Neural progenitor cell (in vitro differentiated cells): Measurements from ENCODE around the gene STX17. TPM values are rescaled to one million over a fixed set of nuclear protein-coding genes. Genes with fewer than 3 reads are reported as not detected.

Experiments
- DNase-seq: peaks from one replicate; pipeline ENCODE4 v3.0.0-alpha.2; 2016; ENCODE audit warnings: low spot score
- H2AFZ ChIP-seq: fragments of 200-600 bp; sonication (generic); replicated peaks from 2 replicates; pipeline ENCODE4 v1.6.1; 2016; ENCODE audit warnings: antibody characterized with exemption
- H3F3A ChIP-seq: fragments of 200-600 bp; sonication (generic); 2 replicates; pipeline ENCODE4 v1.6.1; 2016; ENCODE audit warnings: antibody characterized with exemption, low read depth
- H3K27ac ChIP-seq: fragments of 200-600 bp; sonication (generic); 2 replicates; pipeline ENCODE4 v1.5.1; 2016; ENCODE audit warnings: mild to moderate bottlenecking
- H3K27me3 ChIP-seq: fragments of 200-600 bp; sonication (generic); 2 replicates; pipeline ENCODE4 v1.6.1; 2016; ENCODE audit warnings: mild to moderate bottlenecking, moderate library complexity
- H3K36me3 ChIP-seq: fragments of 200-600 bp; sonication (generic); 2 replicates; pipeline ENCODE4 v1.5.1; 2016
- H3K4me1 ChIP-seq: fragments of 200-600 bp; sonication (generic); 2 replicates; pipeline ENCODE4 v1.6.1; 2016; ENCODE audit warnings: mixed run types
- H3K4me2 ChIP-seq: fragments of 200-600 bp; sonication (generic); 2 replicates; pipeline ENCODE4 v1.6.1; 2016
- H3K4me3 ChIP-seq: fragments of 200-600 bp; sonication (generic); 2 replicates; pipeline ENCODE4 v1.5.1; 2016
- H3K79me2 ChIP-seq: fragments of 200-600 bp; sonication (generic); 2 replicates; pipeline ENCODE4 v1.6.1; 2016; ENCODE audit warnings: low read depth
- H3K9ac ChIP-seq: fragments of 200-600 bp; sonication (generic); 2 replicates; pipeline ENCODE4 v1.6.1; 2016
- H3K9me3 ChIP-seq: fragments of 200-600 bp; sonication (generic); 2 replicates; pipeline ENCODE4 v1.5.1; 2016; ENCODE audit warnings: low read depth
- H4K20me1 ChIP-seq: fragments of 200-600 bp; sonication (generic); 2 replicates; pipeline ENCODE4 v1.6.1; 2016; ENCODE audit warnings: low read depth
- H3K27ac Mint-ChIP-seq: 3 replicates; pipeline ENCODE4 v1.8.0; 2021; ENCODE audit warnings: mixed read lengths
- H3K27me3 Mint-ChIP-seq: 2 replicates; pipeline ENCODE4 v1.8.0; 2022; ENCODE audit warnings: low read depth, mild to moderate bottlenecking, inconsistent platforms, moderate library complexity, mixed read lengths; ENCODE audit not compliant: insufficient read depth
- H3K36me3 Mint-ChIP-seq: 3 replicates; pipeline ENCODE4 v1.8.0; 2021; ENCODE audit warnings: mixed read lengths
- H3K4me1 Mint-ChIP-seq: 3 replicates; pipeline ENCODE4 v1.8.0; 2021; ENCODE audit warnings: mixed read lengths
- H3K4me3 Mint-ChIP-seq: 3 replicates; pipeline ENCODE4 v1.8.0; 2021; ENCODE audit warnings: mild to moderate bottlenecking, moderate library complexity, mixed read lengths
- H3K9me3 Mint-ChIP-seq: 3 replicates; pipeline ENCODE4 v1.8.0; 2020; ENCODE audit warnings: mixed read lengths
- EZH2 ChIP-seq: fragments of 200-600 bp; sonication (generic); IDR thresholded peaks from 2 replicates; pipeline ENCODE4 v1.6.1; 2017; ENCODE audit warnings: antibody characterized with exemption, mild to moderate bottlenecking, moderate library complexity
- EZH2phosphoT487 ChIP-seq: fragments of 200-600 bp; sonication (generic); IDR thresholded peaks from 2 replicates; pipeline ENCODE4 v1.6.1; 2017; ENCODE audit warnings: antibody characterized with exemption
- total RNA-seq: library from RNA; depleted of rRNA; stranded (reverse); fragments of >200 nt; gene quantifications from 2 replicates; pipeline ENCODE4 v1.2.3, GENCODE V29; 2015; ENCODE audit warnings: low replicate concordance
- TF ChIP-seq, protein P1 (sequence below): fragments of 200-600 bp; sonication (generic); IDR thresholded peaks from 2 replicates; pipeline ENCODE4 v1.5.1; 2017; ENCODE audit warnings: antibody characterized with exemption, mild to moderate bottlenecking

STX17 gene
- total RNA-seq, 1 donor from 2014 or later, result 34.4 TPM

DNA sequence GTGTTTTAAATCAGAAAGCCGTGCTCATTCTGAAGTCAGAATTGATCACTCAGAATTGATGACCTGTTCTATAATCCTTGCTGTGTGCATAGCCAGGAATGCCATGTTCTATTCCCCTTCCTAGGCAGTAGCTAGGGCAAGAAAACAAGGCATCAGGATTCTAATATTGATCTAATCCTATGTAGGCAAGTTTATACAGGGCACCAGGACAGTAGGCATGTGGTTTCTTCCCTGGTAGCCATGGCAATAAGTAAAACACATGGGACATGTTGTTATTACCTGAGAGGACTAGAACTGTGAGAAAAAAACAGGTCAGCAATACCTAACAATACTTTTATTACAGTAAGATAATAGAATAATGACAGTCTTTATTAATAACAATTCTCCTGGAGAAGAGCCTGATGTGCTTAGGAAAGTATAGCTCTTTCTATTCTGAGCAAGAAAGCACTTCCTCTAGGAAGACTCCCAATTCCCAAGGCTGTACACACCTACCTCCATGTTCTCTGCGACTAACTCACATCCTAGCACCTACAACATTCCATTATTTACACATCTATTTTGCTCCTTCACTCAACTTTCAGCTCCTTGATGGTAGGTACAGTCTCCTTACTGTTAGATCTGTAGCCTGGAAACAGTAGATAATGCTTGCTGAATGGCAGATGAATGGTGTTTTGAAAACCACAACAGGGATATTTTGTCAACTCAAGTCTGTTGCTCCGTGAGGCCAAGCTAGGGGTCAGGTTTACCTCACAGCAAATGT is 70.8 kb downstream of the STX17 start:
- no peaks in the 10 kb centered on the region for H3K9me3 Mint-ChIP-seq
- H3K36me3 Mint-ChIP-seq, result peaks cover 8% of the 10 kb centered on the region

DNA sequence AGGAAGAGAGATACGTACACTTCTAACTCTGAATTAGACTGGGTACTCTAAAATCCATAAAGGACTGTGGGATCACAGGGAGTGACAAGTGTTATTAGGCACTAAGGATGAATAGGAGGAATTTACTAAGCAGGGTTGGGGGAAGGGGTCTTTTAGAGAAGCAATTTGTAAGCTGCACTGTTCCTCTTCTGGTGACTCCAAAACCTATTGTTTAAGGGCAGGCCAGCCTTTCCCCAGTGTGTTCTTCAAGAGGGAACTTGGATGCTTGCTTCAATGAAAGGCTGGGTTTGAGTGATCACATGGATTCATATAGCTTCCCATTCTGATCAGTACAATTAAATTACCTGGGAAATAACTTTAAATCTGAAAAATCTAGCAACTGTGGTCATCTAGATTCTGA is 71.8 kb downstream of the STX17 start:
- no peaks in the 10 kb centered on the region for H3K36me3 ChIP-seq
- no peaks in the 10 kb centered on the region for H3K9me3 ChIP-seq
- Mint-ChIP-seq H3K27ac (peak overlapping the region; percentile 23), H3K9me3 (no peaks in the 10 kb centered on the region), H3K36me3 (peaks cover 11% of the 10 kb centered on the region), H3K4me3 (no peak overlapping the region), H3K27me3 (no peaks in the 10 kb centered on the region), H3K4me1 (peaks cover 14% of the 10 kb centered on the region)
- H3K4me1 ChIP-seq, result peaks cover 33% of the 10 kb centered on the region
- H4K20me1 ChIP-seq, result no peaks in the 10 kb centered on the region
- H3K27ac ChIP-seq, result peak overlapping the region; percentile 68
- H3F3A ChIP-seq, result peaks cover 6% of the 10 kb centered on the region
- no peaks in the 10 kb centered on the region for H3K79me2 ChIP-seq
- H3K9ac ChIP-seq, result no peak overlapping the region
- H3K27me3 ChIP-seq, result no peaks in the 10 kb centered on the region
- TF ChIP-seq EZH2, result no peak
- TF ChIP-seq EZH2phosphoT487, result no peak
- TF ChIP-seq, protein P1, sequence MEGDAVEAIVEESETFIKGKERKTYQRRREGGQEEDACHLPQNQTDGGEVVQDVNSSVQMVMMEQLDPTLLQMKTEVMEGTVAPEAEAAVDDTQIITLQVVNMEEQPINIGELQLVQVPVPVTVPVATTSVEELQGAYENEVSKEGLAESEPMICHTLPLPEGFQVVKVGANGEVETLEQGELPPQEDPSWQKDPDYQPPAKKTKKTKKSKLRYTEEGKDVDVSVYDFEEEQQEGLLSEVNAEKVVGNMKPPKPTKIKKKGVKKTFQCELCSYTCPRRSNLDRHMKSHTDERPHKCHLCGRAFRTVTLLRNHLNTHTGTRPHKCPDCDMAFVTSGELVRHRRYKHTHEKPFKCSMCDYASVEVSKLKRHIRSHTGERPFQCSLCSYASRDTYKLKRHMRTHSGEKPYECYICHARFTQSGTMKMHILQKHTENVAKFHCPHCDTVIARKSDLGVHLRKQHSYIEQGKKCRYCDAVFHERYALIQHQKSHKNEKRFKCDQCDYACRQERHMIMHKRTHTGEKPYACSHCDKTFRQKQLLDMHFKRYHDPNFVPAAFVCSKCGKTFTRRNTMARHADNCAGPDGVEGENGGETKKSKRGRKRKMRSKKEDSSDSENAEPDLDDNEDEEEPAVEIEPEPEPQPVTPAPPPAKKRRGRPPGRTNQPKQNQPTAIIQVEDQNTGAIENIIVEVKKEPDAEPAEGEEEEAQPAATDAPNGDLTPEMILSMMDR, result no peak
- H2AFZ ChIP-seq, result no peak overlapping the region
- H3K4me3 ChIP-seq, result peak overlapping the region; percentile 1
- peak; percentile 73 for DNase-seq
- H3K4me2 ChIP-seq, result peak overlapping the region; percentile 65

More for the DNA sequence above, 70.8 kb downstream of the STX17 start:
- no peaks in the 10 kb centered on the region for H3K36me3 ChIP-seq
- H3F3A ChIP-seq, result peaks cover 6% of the 10 kb centered on the region
- no peaks in the 10 kb centered on the region for H4K20me1 ChIP-seq
- H3K79me2 ChIP-seq, result no peaks in the 10 kb centered on the region
- H3K9me3 ChIP-seq, result no peaks in the 10 kb centered on the region
- no peak overlapping the region for H3K4me3 Mint-ChIP-seq
- no peak overlapping the region for H3K27ac ChIP-seq
- no peak for DNase-seq
- TF ChIP-seq, protein P1, result no peak
- TF ChIP-seq EZH2phosphoT487 (no peak), EZH2 (no peak)
- no peaks in the 10 kb centered on the region for H3K27me3 Mint-ChIP-seq
- no peak overlapping the region for H3K9ac ChIP-seq
- H3K4me2 ChIP-seq, result peak overlapping the region; percentile 65
- H3K27ac Mint-ChIP-seq, result no peak overlapping the region
- no peaks in the 10 kb centered on the region for H3K27me3 ChIP-seq
- H3K4me1 Mint-ChIP-seq, result peaks cover 14% of the 10 kb centered on the region
- H2AFZ ChIP-seq, result no peak overlapping the region
- no peak overlapping the region for H3K4me3 ChIP-seq
- peaks cover 33% of the 10 kb centered on the region for H3K4me1 ChIP-seq

DNA sequence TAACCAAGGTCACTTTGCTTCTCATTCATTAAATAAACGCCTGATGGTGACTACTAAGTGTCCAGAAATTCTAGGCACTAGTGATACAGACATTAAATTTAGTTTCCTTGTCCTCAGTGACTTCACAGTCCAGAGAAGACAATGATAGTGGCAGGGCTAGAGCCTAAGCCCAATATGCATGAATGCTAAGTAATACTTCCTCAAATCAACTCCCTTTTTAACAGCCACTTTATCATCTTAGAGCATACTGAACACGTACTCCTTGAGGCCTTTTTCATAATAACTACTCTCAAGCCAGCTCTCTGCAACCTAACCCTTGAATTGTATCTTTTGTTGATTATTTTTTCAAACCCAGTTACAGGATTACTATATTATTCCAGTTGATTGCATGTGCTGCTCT is 74.1 kb downstream of the STX17 start:
- Histone ChIP-seq H3K27ac (no peak overlapping the region), H3K9me3 (no peaks in the 10 kb centered on the region), H3K9ac (no peak overlapping the region), H3K4me2 (no peak overlapping the region), H3K79me2 (no peaks in the 10 kb centered on the region), H2AFZ (no peak overlapping the region), H3K4me3 (no peak overlapping the region), H3K36me3 (peaks cover 3% of the 10 kb centered on the region), H3K4me1 (peaks cover 29% of the 10 kb centered on the region), H4K20me1 (no peaks in the 10 kb centered on the region), H3F3A (peaks cover 6% of the 10 kb centered on the region), H3K27me3 (no peaks in the 10 kb centered on the region)
- Mint-ChIP-seq H3K27ac (no peak overlapping the region), H3K4me3 (no peak overlapping the region), H3K9me3 (no peaks in the 10 kb centered on the region), H3K36me3 (peaks cover 14% of the 10 kb centered on the region), H3K27me3 (no peaks in the 10 kb centered on the region), H3K4me1 (peaks cover 14% of the 10 kb centered on the region)
- DNase-seq, result no peak
- no peak for TF ChIP-seq EZH2phosphoT487
- no peak for TF ChIP-seq EZH2
- TF ChIP-seq, protein P1, result no peak
